Measurements from ENCODE around the gene TNRC6C.

DNA sequence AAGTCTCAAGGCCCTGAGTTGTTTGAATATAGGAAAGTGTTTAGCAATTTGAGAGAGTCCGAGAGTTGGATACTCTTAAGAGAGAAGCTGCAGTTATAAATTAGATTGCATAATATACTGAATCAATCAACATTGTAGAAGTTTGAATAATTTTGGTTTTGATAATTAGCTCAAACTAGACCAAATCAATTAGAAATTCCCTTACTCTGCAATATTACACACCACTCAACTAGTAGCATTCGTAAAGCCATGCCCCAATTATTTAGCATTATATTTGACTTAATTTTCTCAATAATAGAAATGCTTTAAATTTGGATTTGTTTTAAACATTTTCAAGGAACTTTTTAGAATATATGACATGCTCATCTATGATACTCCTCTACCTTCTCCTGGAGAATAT, 49.1 kb downstream of the TNRC6C start:
- TF ChIP-seq, protein P1, sequence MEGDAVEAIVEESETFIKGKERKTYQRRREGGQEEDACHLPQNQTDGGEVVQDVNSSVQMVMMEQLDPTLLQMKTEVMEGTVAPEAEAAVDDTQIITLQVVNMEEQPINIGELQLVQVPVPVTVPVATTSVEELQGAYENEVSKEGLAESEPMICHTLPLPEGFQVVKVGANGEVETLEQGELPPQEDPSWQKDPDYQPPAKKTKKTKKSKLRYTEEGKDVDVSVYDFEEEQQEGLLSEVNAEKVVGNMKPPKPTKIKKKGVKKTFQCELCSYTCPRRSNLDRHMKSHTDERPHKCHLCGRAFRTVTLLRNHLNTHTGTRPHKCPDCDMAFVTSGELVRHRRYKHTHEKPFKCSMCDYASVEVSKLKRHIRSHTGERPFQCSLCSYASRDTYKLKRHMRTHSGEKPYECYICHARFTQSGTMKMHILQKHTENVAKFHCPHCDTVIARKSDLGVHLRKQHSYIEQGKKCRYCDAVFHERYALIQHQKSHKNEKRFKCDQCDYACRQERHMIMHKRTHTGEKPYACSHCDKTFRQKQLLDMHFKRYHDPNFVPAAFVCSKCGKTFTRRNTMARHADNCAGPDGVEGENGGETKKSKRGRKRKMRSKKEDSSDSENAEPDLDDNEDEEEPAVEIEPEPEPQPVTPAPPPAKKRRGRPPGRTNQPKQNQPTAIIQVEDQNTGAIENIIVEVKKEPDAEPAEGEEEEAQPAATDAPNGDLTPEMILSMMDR (IDR thresholded peaks at IDR 0.05): no peak
- TF ChIP-seq POLR2AphosphoS5 (IDR thresholded peaks at IDR 0.05): no peak

Data from suprapubic skin (tissue), 3 donors.